Cardiac fibroblast (primary cell): ENCODE results near the gene AMFR.

ENCODE experiments used
- DNase-seq, 2 donors: peaks; one replicate each; pipeline versions ENCODE4 v3.0.0 to v3.0.0-alpha.2; 2010; ENCODE audit warnings: low read depth in 2 of 2
- H3K4me3 ChIP-seq, 2 donors: replicated peaks in 1 of 2; 1 replicate in 1 of 2; 2 replicates in 1 of 2; pipeline ENCODE4 v1.5.1; 2011; ENCODE audit warnings: low read depth in 2 of 2, low read length in 2 of 2, mild to moderate bottlenecking in 2 of 2, moderate library complexity in 1 of 2
- TF ChIP-seq, protein P1 (sequence below): IDR thresholded peaks from one replicate; pipeline ENCODE4 v1.5.1; 2011; ENCODE audit warnings: low read depth, mild to moderate bottlenecking, low read length, inconsistent platforms

Gene AMFR

DNA sequence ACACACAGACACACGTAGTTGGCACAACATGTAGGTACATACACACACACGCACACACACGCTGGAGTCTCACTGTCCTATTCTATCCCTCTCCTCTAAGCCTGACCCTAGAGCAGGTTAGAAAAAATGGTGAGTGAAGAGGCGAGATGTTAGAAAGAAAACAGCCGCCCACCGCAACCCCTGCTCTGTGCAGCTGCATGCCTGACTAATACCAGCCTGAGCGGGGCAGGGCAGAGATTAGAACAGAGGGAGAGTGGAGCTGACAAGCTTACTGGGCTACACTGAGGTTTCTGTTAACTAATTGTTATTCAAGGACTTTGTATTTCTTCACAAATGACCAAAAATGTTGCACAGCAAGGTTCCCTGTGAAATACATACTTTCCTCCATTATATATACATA is 59.8 kb downstream of the AMFR start:
- TF ChIP-seq, protein P1, sequence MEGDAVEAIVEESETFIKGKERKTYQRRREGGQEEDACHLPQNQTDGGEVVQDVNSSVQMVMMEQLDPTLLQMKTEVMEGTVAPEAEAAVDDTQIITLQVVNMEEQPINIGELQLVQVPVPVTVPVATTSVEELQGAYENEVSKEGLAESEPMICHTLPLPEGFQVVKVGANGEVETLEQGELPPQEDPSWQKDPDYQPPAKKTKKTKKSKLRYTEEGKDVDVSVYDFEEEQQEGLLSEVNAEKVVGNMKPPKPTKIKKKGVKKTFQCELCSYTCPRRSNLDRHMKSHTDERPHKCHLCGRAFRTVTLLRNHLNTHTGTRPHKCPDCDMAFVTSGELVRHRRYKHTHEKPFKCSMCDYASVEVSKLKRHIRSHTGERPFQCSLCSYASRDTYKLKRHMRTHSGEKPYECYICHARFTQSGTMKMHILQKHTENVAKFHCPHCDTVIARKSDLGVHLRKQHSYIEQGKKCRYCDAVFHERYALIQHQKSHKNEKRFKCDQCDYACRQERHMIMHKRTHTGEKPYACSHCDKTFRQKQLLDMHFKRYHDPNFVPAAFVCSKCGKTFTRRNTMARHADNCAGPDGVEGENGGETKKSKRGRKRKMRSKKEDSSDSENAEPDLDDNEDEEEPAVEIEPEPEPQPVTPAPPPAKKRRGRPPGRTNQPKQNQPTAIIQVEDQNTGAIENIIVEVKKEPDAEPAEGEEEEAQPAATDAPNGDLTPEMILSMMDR = no peak

DNA sequence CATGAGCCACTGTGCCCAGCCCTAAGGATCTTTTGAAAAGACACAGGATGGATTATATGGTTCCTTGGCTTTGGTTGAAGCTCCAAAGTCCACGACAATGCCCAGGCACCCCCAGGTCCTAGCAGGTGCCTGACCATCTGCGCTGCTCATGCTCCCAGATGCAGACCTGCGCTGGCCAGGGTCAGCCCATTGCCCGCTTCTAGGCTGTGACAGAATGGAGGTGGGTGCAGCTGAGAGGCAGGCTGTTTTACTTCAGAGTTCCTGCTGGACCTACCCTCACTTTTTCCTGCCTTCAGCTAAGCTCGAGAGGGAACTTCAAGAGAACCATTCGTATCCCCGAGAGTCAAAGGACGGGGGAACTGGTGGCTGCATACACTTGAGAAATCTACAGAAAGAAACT is 60.5 kb downstream of the AMFR start:
- no peak overlapping the region for H3K4me3 ChIP-seq
- TF ChIP-seq, protein P1 = no peak

More for the DNA sequence above, 59.8 kb downstream of the AMFR start:
- no peak overlapping the region for H3K4me3 ChIP-seq
- no peak for DNase-seq

GRCh38 chr16:56363781-56364565 is 61.4 kb downstream of the AMFR start:
- no peak for DNase-seq
- no peak overlapping the region for H3K4me3 ChIP-seq
- TF ChIP-seq, protein P1 = no peak

More for the DNA sequence above, 60.5 kb downstream of the AMFR start:
- DNase-seq = no peak

GRCh38 chr16:56363181-56363716 is 62.1 kb downstream of the AMFR start:
- TF ChIP-seq, protein P1 = no peak
- no peak for DNase-seq
- no peak overlapping the region for H3K4me3 ChIP-seq

DNA sequence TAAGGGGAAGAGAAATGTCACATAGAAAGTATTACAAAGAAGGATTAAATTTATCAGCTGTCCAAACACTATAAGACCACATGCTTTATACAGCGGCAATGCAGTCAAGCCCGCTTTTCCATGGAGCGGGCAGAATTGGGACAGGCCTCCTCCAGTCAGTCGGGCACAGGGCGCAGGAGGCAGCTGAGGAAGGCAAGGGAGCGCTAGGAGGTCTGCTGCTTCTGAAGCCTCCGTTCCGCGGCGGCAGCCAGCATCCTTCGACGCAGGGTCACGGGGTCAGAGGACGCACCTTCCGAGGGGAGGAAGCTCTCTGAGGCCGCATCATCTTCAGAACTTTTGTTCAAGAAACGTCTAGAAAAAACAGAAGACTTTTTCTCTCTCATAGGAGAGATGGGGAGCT is 62.6 kb downstream of the AMFR start:
- H3K4me3 ChIP-seq = no peak overlapping the region
- TF ChIP-seq, protein P1 = no peak
- no peak for DNase-seq

DNA sequence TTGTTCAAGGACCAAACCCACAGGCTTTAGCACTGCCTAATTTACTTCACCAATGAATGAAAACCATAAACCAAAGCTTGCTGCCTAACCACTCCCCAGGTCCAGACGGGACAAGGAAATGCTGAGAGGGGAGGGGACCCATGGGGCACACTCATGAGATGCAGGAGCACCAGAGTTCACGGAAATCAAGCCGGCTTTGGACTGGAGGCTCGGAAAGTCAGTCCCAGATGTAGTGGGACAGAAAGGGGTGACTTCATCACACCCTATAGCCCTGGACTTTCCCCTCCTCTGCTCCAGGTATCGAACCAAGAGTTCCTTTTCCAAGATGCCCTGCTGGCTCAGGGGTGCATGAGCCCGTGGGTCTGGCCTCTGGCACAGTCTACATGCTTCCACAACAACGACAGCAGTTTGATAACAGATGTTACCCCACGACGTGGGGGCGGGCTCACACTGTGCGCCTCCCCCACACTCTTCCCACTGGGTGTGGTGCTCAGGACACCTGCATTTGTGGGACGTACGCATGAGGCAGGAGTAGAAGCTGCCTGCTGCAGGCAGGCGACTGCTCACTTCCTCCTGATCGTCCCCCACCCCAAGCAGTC is 63.2 kb downstream of the AMFR start:
- no peak overlapping the region for H3K4me3 ChIP-seq
- TF ChIP-seq, protein P1 = no peak
- DNase-seq = no peak
